Common myeloid progenitor, CD34-positive (primary cell): ENCODE measurements around the gene UNK.

Experiments used
- CTCF ChIA-PET: fragments of 350-600 bp; sonication (Branson Sonifier 250); formaldehyde crosslinking; loops from one replicate; lab custom pipeline; 2021; ENCODE audit warnings: antibody characterized with exemption; lab: Charles Lee
- POLR2A ChIA-PET: fragments of 350-600 bp; sonication (Branson Sonifier 250); formaldehyde crosslinking; loops from one replicate; lab custom pipeline; 2021; ENCODE audit warnings: antibody characterized with exemption; lab: Charles Lee
- DNase-seq, 3 donors: peaks; one replicate each; pipeline versions ENCODE4 v3.0.0 to v3.0.0-alpha.2; 2013
- H3K27ac ChIP-seq, 2 experiments: 1 replicate in 1 of 2; 2 replicates in 1 of 2; pipeline ENCODE4 v1.7.0; 2013; ENCODE audit warnings: inconsistent platforms in 2 of 2, low read length in 2 of 2, mild to moderate bottlenecking in 2 of 2, low read depth in 1 of 2, moderate library complexity in 1 of 2; ENCODE audit not compliant: severe bottlenecking in 2 of 2, insufficient read depth in 1 of 2, poor library complexity in 1 of 2
- H3K27me3 ChIP-seq, 5 experiments: replicated peaks in 2 of 5; 1 replicate in 3 of 5; 2 replicates in 2 of 5; pipeline versions ENCODE4 v1.6.1 to v1.7.0; 2013; ENCODE audit warnings: low read length in 4 of 5, mild to moderate bottlenecking in 2 of 5, moderate library complexity in 2 of 5, inconsistent platforms in 1 of 5; ENCODE audit not compliant: insufficient read depth in 5 of 5, control insufficient read depth in 4 of 5
- H3K36me3 ChIP-seq, 4 experiments: 1 replicate in 2 of 4; 2 replicates in 2 of 4; pipeline versions ENCODE4 v1.6.1 to v1.7.0; 2013; ENCODE audit warnings: low read length in 3 of 4, control low read depth in 1 of 4, mild to moderate bottlenecking in 1 of 4; ENCODE audit not compliant: control insufficient read depth in 4 of 4, insufficient read depth in 4 of 4
- H3K4me1 ChIP-seq, 4 experiments: 1 replicate in 3 of 4; 2 replicates in 1 of 4; pipeline versions ENCODE4 v1.6.1 to v1.7.1; 2013; ENCODE audit warnings: low read length in 3 of 4, mild to moderate bottlenecking in 3 of 4, control low read depth in 1 of 4, inconsistent platforms in 1 of 4, moderate library complexity in 1 of 4; ENCODE audit not compliant: control insufficient read depth in 4 of 4, insufficient read depth in 4 of 4; ENCODE audit errors: control extremely low read depth in 1 of 4
- H3K4me3 ChIP-seq, 7 experiments: 1 replicate in 4 of 7; 2 replicates in 3 of 7; pipeline versions ENCODE4 v1.5.1 to v1.7.0; 2013; ENCODE audit warnings: mild to moderate bottlenecking in 7 of 7, low read length in 6 of 7, moderate library complexity in 6 of 7, inconsistent platforms in 2 of 7, low read depth in 2 of 7, control low read depth in 1 of 7; ENCODE audit not compliant: insufficient read depth in 4 of 7, control insufficient read depth in 1 of 7; ENCODE audit errors: extremely low read depth in 1 of 7
- H3K9me3 ChIP-seq, 5 experiments: 1 replicate in 4 of 5; 2 replicates in 1 of 5; pipeline versions ENCODE4 v1.6.1 to v1.7.1; 2013; ENCODE audit warnings: low read length in 4 of 5, mild to moderate bottlenecking in 2 of 5, inconsistent platforms in 1 of 5, low read depth in 1 of 5, moderate library complexity in 1 of 5; ENCODE audit not compliant: control insufficient read depth in 4 of 5, insufficient read depth in 2 of 5; ENCODE audit errors: control extremely low read depth in 1 of 5
- WGBS: methylation state at CpG from one replicate; pipeline ENCODE4 v1.1.5; 2013; ENCODE audit not compliant: insufficient coverage; 5-methylcytosine and 5-hydroxymethylcytosine counted together

UNK gene

DNA sequence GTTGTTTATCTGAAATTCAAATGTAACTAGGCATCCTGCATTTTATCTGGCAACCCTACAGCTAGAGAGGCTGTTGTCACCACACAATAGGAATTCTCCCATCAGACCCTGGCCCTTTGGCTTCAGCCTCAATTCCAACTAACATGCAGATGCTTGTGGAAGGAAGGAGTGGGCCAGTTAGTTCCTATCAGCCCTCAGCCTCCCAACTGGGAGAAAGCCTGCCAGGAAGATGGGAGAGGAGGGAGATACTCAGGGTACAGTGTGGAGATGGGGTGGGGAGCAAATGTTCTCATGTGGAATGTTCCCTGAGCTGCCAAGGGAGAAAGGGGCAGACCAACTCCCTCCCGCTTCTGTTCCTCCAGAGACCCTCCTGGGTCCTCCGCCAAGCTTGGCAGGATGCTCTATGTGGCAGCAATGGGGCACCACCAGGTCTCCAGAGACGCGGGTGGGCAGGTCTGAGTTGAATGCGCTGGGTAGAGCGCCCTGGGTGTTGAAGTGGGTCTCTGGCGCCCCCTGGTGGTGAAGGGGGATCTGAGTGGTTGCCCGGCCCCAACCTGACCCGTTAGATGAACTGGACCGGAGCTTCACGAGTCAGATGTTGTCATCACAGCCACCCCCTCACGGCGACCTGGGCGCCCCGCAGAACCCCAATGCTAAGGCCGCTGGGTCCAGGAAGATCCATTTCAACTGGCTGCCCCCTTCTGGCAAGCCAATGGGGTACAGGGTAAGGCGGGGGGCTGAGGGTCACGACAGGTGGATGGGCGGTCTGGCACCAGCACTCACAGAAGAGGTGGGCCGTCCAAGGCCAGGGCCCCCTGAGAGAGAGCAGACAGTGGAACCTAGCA, 34.8 kb upstream of the UNK start:
- CTCF ChIA-PET = interaction anchor here (0.8 to 11.6 kb wide), 34 partner anchors 9 to 461 kb away, joined by 3 to 257 read pairs (median 4); partner anchors contain the start of genes GALK1, RECQL5, SAP30BP and SLC25A19
- DNase-seq = peak; percentile 78 to 85 (median 80)
- Histone ChIP-seq H3K27me3 (no peaks in the 10 kb centered on the region), H3K27ac (no peak overlapping the region), H3K36me3 (no peaks in the 10 kb centered on the region), H3K9me3 (no peaks in the 10 kb centered on the region), H3K4me3 (peak overlapping the region in 1 of 7 experiments; percentile 37), H3K4me1 (peaks cover 0 to 22% (median 18%) of the 10 kb centered on the region in 4 experiments)
- POLR2A ChIA-PET = interaction anchor here (0.6 to 1.1 kb wide), 2 partner anchors 29 to 94 kb away, joined by 3 read pairs; partner anchors contain the start of gene UNC13D
- 15% methylated on average over 19 of the region's 20 CpGs for WGBS

DNA sequence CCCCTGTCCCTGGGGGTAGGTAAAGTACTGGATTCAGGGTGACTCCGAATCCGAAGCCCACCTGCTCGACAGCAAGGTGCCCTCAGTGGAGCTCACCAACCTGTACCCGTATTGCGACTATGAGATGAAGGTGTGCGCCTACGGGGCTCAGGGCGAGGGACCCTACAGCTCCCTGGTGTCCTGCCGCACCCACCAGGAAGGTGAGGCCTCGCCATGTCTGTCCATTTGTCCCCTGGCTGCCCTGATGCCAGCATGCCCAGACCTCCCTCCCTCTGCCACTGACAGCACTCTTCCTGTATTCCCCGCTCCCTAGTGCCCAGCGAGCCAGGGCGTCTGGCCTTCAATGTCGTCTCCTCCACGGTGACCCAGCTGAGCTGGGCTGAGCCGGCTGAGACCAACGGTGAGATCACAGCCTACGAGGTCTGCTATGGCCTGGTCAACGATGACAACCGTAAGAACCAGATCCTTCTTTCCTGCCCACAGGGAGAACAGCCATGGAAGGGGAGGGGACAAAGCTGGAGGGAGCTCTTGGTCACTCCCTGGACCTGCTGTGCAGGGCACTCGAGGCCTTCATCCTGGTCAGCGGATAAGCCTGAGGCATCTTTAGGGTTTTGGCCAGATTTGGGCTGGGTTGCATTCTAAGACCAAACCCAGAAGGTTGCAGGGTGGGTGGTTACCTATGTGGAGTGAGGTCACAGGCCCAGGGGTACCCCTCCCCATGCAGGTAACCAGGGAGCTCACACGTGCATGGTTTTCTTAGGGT, 33.8 kb upstream of the UNK start:
- WGBS = 92% methylated on average over 23 of the region's 23 CpGs
- POLR2A ChIA-PET = interaction anchor here (1.1 kb wide), 1 partner anchor 93 kb away, joined by 3 read pairs; the partner anchor contains the start of gene UNC13D
- no peak overlapping the region for H3K27ac ChIP-seq
- peaks cover 0 to 24% (median 22%) of the 10 kb centered on the region in 4 experiments for H3K4me1 ChIP-seq
- no peak overlapping the region for H3K4me3 ChIP-seq
- no peaks in the 10 kb centered on the region for H3K36me3 ChIP-seq
- CTCF ChIA-PET = interaction anchor here (0.6 to 11.6 kb wide), 22 partner anchors 12 to 230 kb away, joined by 3 to 257 read pairs (median 8); partner anchors contain the start of genes GALK1, RECQL5, SAP30BP and SMIM5
- H3K27me3 ChIP-seq = no peaks in the 10 kb centered on the region
- no peak for DNase-seq
- no peaks in the 10 kb centered on the region for H3K9me3 ChIP-seq

GRCh38 chr17:75751676-75752404, 32.8 kb upstream of the UNK start:
- Histone ChIP-seq H3K36me3 (no peaks in the 10 kb centered on the region), H3K9me3 (no peaks in the 10 kb centered on the region), H3K4me3 (no peak overlapping the region), H3K4me1 (peaks cover 0 to 24% (median 23%) of the 10 kb centered on the region in 4 experiments), H3K27ac (no peak overlapping the region), H3K27me3 (no peaks in the 10 kb centered on the region)
- ChIA-PET CTCF (interaction anchor here (1.0 to 11.6 kb wide), 19 partner anchors 11 to 155 kb away, joined by 3 to 257 read pairs (median 13); partner anchors contain the start of genes GALK1 and SMIM5), POLR2A (no interaction called here)
- DNase-seq = no peak
- WGBS = 79% methylated on average over 10 of the region's 24 CpGs

DNA sequence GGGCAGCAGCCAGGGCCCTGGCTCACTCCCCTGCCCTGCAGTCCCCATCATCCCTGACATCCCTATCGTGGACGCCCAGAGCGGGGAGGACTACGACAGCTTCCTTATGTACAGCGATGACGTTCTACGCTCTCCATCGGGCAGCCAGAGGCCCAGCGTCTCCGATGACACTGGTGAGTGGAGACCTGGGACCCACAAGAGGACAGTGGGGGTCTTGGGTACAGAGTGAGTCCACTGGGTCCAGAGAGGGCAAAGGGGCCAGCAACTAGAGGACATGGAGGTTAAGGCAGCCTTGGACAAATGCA, 32.2 kb upstream of the UNK start:
- POLR2A ChIA-PET = no interaction called here
- H3K4me3 ChIP-seq = no peak overlapping the region
- no peaks in the 10 kb centered on the region for H3K36me3 ChIP-seq
- H3K4me1 ChIP-seq = peaks cover 0 to 24% (median 23%) of the 10 kb centered on the region in 4 experiments
- CTCF ChIA-PET = interaction anchor here (0.6 to 4.8 kb wide), 15 partner anchors 11 to 148 kb away, joined by 3 to 67 read pairs (median 5); partner anchors contain the start of genes GALK1 and SMIM5
- 98% methylated on average over 10 of the region's 10 CpGs for whole genome bisulfite sequencing
- DNase-seq = no peak
- H3K27ac ChIP-seq = no peak overlapping the region
- no peaks in the 10 kb centered on the region for H3K27me3 ChIP-seq
- H3K9me3 ChIP-seq = no peaks in the 10 kb centered on the region

DNA sequence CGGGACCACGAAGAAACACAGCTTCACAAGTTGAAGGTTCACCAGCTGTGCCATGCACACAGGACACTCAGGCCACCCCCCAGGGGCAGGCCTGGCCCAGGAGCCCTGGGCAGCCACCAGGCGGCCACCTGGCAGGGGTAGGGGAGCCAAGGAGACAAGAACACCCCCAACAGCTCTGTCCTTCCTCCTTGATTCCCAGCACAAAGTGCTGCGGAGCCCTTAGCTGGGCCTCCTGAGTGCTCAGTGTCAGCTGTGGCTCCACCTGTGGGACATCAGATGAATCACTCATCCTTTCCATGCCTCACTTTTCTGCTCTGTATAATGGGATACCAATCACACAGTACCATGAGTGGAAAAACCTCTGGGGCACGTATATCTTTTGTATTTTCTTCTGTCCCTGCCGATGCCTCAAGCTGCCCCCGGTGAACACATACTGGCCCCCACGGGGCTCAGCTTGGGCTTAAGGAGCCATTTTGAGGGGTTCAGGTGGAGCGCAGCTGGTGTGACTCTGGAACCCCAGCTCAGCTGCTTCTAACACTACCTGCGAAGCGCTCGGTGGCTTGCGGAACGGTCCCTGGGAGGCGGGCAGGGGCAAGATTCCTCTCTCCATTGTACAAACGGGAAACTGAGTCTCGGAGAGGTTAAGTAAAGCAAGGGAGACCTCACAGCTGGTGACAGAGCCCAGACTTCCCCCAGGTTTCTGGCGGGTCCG, 31.6 kb upstream of the UNK start:
- POLR2A ChIA-PET = interaction anchor here (1.0 to 1.5 kb wide), 5 partner anchors 12 to 77 kb away, joined by 3 to 8 read pairs (median 4); partner anchors contain the start of gene GALK1

More for the DNA sequence above, 31.6 kb upstream of the UNK start:
- CTCF ChIA-PET = interaction anchor here (0.6 to 4.8 kb wide), 43 partner anchors 8 to 546 kb away, joined by 3 to 67 read pairs (median 4); partner anchors contain the start of genes GALK1, SMIM5 and TRIM65
- 78% methylated on average over 16 of the region's 19 CpGs for WGBS
- peak overlapping the region in 6 of 7 experiments; percentile 23 to 65 (median 54) for H3K4me3 ChIP-seq
- DNase-seq = no peak
- H3K4me1 ChIP-seq = peaks cover 0 to 23% (median 22%) of the 10 kb centered on the region in 4 experiments
- peaks cover 0 to 5% (median 3%) of the 10 kb centered on the region in 4 experiments for H3K36me3 ChIP-seq
- no peak overlapping the region for H3K27ac ChIP-seq
- no peaks in the 10 kb centered on the region for H3K9me3 ChIP-seq
- no peaks in the 10 kb centered on the region for H3K27me3 ChIP-seq
